Jurkat, Clone E6-1 (cell line): ENCODE measurements around the gene SPRR2B.
"Not testable (repeated sequence)": the region's sequence is repeated elsewhere in the genome, so short reads cannot be mapped to it uniquely, and the experiment has no call there.

Experiments
- DNase-seq: peaks from one replicate; pipeline ENCODE4 v3.0.0-alpha.2; 2011; ENCODE audit warnings: low read depth, low spot score
- H3K4me3 ChIP-seq: 2 replicates; pipeline ENCODE4 v1.5.1; 2011; ENCODE audit warnings: mild to moderate bottlenecking, low read length, control low read depth, moderate library complexity

SPRR2B gene

DNA sequence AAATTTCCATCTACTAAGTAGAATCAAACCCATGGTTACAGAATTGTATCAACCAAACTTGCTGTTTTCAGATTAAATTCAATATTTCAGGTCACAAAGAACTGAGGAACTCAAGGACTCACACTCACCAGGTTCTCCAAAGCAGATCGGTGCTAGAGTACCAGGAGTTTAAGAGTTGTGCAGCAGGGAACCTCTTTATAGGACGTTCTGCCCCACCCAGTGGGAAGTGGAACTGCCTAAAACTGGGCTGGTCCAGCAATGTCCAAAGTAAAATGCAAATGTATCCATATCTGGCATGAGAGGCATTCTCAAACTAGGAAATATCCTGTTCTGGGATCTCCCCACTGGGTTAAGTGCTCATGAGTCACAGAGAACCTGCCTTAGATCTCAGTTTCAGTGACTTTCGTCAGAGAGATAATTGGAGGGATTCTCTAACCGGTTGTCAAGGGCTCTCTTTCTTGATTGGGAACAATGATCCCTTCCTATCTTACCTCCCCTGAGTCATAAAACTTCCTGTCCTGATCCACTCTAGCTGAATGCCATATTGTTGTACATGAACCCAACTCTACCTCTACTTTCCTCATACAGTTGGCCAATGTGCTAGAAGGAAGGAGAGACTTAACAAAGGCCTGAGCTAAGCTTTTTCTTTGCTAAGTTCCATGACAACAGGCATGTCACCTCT is 30.3 kb downstream of the SPRR2B start, which contains the start of gene SPRR2D:
SPRR2D (minus strand) TSS at position 171 of the 682 bp plus-strand sequence. CDS start 774 bp downstream, outside the sequence.
- DNase-seq, result no peak

DNA sequence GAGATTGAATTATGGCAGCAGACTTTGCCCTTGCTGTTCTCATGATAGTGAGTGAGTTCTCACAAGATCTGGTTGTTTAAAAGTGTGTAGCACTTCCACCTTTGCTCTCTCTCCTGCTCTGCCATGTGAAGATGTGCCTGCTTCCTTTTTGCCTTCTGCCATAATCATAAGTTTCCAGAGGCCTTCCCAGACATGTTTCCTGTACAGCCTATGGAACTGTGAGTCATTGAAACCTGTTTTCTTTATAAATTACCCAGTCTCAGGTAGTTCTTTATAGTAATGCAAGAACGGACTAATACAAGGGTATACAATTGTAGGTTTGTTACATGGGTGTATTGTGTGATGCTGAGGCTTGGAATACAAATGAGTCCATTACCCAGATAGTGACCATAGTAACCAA is 36.2 kb downstream of the SPRR2B start:
- DNase-seq, result no peak
- no peak overlapping the region for H3K4me3 ChIP-seq

More for the DNA sequence above, 30.3 kb downstream of the SPRR2B start, which contains the start of gene SPRR2D:
- H3K4me3 ChIP-seq, result no peak within 1 kb of the TSS

GRCh38 chr1:153032677-153033308 is 38.6 kb downstream of the SPRR2B start:
- no peak overlapping the region for H3K4me3 ChIP-seq
- no peak for DNase-seq

DNA sequence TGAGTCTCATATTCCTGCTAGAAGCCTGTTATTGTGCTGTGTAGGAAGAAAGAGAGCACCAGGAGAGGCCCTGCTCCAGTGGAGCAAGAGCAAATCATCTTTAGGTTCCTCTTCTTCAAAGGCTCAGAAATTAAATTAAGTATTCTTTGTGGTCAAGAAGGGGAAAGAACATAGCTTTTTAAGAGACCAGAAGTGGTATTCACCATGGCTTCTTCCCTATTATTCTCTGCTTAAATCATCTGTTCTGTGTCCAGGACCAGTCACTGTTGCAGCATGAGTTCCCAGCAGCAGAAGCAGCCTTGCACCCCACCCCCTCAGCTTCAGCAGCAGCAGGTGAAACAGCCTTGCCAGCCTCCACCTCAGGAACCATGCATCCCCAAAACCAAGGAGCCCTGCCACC is 39.3 kb downstream of the SPRR2B start:
- DNase-seq, result no peak
- no peak overlapping the region for H3K4me3 ChIP-seq

GRCh38 chr1:153030895-153031294 is 40.5 kb downstream of the SPRR2B start, which contains the start of gene SPRR1B:
SPRR1B (plus strand) TSS chr1:153031203; CDS start chr1:153032346, 1,143 bp downstream.
- no peak for DNase-seq
- H3K4me3 ChIP-seq, result no peak within 1 kb of the TSS

DNA sequence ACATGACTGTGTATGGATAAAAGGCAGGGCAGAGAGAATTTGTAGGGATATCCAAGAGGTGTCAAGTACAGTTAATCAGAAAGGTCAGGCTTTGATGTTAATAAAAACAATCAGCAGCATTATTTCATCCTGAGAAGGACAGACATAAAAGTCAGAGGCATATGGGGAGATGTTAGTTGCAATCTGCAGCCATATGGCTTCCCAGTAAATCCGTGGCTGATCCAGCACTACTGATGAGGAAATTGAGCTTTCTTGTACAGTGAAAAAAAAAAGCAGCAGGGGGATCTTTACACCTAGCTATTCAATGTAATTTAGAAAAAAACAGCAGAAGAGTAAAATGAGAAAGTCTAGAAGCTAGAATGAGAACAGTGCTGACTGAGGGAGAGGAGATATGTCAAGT is 42.6 kb downstream of the SPRR2B start:
- H3K4me3 ChIP-seq, result no peak overlapping the region
- DNase-seq, result no peak

- H3K4me3 ChIP-seq, result no peak overlapping the region
- no peak for DNase-seq
Observed at GRCh38 chr1:153025797-153026196, 45.6 kb downstream of the SPRR2B start.

DNA sequence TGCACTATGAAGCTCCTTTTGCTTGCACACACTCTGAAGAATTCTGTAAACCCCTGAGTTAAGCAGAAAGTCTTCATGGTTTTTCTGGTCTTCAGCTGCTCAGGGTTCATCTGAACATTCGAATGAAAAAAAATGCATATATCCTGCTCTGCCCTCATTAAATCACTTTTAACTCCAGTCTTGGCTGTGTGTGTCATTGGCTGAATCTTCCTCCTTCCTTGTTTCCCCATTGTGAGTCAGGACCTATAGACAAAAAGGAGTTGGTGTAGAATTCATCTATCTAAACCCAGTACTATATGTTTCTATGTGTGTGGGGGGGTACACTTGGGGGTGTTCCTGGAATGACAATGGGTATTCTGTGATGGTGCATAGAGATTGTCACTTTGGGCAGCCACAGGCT is 47.0 kb downstream of the SPRR2B start:
- no peak overlapping the region for H3K4me3 ChIP-seq
- no peak for DNase-seq

DNA sequence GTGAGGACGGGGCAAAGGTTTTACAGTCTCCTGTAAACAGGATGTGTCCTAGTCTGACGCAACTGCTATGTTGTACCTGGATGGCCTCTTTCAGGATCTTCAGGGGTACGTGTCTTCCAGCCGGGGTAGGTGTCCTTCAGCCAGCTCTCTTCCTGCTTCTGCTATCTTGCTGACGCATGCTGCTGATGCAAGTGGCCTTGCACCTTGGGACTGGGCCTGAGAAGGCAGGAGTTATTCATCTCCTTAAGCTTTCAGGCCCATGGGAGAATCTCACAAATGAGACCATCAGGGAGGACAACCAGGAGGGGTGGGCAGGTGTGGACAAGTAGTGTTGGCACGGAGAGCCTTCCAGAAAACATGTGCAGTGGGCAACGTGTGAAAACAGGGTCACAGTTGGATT is 48.3 kb downstream of the SPRR2B start:
- DNase-seq, result no peak
- no peak overlapping the region for H3K4me3 ChIP-seq

DNA sequence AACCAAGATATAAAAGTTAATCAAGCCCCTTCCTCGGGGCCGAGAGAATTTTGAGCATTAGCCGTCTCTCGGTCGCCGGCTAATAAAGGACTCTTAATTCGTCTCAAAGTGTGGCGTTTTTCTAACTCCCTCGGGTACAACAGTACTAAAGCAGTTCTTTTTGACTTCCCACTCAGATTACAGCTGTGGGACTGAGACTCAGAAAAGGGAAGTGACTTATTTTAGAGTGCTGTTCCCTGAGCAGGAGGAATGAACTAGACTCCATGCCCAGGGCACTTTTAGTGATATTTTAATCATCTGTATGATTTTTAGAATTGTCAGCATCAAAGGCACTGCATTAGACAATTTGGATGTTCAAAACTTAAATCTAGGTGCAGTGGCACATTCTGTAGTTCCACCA is 49.1 kb downstream of the SPRR2B start:
- DNase-seq, H3K4me3 ChIP-seq: not testable (repeated sequence)

GRCh38 chr1:153021829-153022228 is 49.6 kb downstream of the SPRR2B start:
- not testable (repeated sequence) for DNase-seq, H3K4me3 ChIP-seq
